ENCODE results near the gene HACE1. TPM values are rescaled to one million over a fixed set of nuclear protein-coding genes. Genes with fewer than 3 reads are reported as not detected.

HACE1 gene
- total and polyA plus RNA-seq, 2 experiments from 2014 or later: 14.8 to 42.6 TPM

- no peaks in the 10 kb centered on the region for H3K27me3 ChIP-seq
- H3K4me1 ChIP-seq (ENCODE audit: low read depth): peaks cover 3% of the 10 kb centered on the region
- no peaks in the 10 kb centered on the region for H3K36me3 ChIP-seq
- peak; percentile 79 for TF ChIP-seq CTCF (IDR thresholded peaks at IDR 0.05; ENCODE audit: low read depth, low read length)
- H3K27ac ChIP-seq: no peak overlapping the region
- no peak overlapping the region for H3K4me3 ChIP-seq
- no peaks in the 10 kb centered on the region for H3K9me3 ChIP-seq (ENCODE audit: low read depth)
- peak; percentile 60 to 67 for DNase-seq (ENCODE audit: low read depth in 1 of 2, low spot score in 1 of 2)
Measured at GRCh38 chr6:104682722-104683643, 176.7 kb downstream of the HACE1 start.

GRCh38 chr6:104680539-104680938 is 179.2 kb downstream of the HACE1 start:
- H3K9me3 ChIP-seq (ENCODE audit: low read depth): no peaks in the 10 kb centered on the region
- no peaks in the 10 kb centered on the region for H3K27me3 ChIP-seq
- H3K36me3 ChIP-seq: no peaks in the 10 kb centered on the region
- H3K4me1 ChIP-seq (ENCODE audit: low read depth): peaks cover 3% of the 10 kb centered on the region
- H3K27ac ChIP-seq: no peak overlapping the region
- DNase-seq (ENCODE audit: low read depth in 1 of 2, low spot score in 1 of 2): no peak
- H3K4me3 ChIP-seq: no peak overlapping the region
- TF ChIP-seq CTCF (IDR thresholded peaks at IDR 0.05; ENCODE audit: low read depth, low read length): no peak

- Histone ChIP-seq H3K4me3 (no peak overlapping the region), H3K4me1 (ENCODE audit: low read depth) (peaks cover 3% of the 10 kb centered on the region), H3K36me3 (no peaks in the 10 kb centered on the region), H3K27ac (no peak overlapping the region), H3K27me3 (no peaks in the 10 kb centered on the region), H3K9me3 (ENCODE audit: low read depth) (no peaks in the 10 kb centered on the region)
- no peak for TF ChIP-seq CTCF (IDR thresholded peaks at IDR 0.05; ENCODE audit: low read depth, low read length)
- no peak for DNase-seq (ENCODE audit: low read depth in 1 of 2, low spot score in 1 of 2)
Measured at GRCh38 chr6:104679971-104680370, 179.7 kb downstream of the HACE1 start.

Other genes with a start within 250 kb of the HACE1 start
- gene LIN28B, start 97.2 kb upstream of the HACE1 start, total RNA-seq: 9.8 and 18.6 TPM in 2 replicates
- gene LIN28B, start 97.2 kb upstream of the HACE1 start, polyA plus RNA-seq: 6.8 and 7.3 TPM in 2 replicates